H1 (cell line): ENCODE measurements around the gene CACNA1D. TPM values are rescaled to one million over a fixed set of nuclear protein-coding genes. Genes with fewer than 3 reads are reported as not detected.

Experiments used
- CTCF ChIA-PET: fragments of 300-600 bp; sonication (Branson Sonifier 250); formaldehyde crosslinking; loops from one replicate; lab custom pipeline; 2021; ENCODE audit not compliant: partially characterized antibody; lab: Charles Lee
- POLR2A ChIA-PET: fragments of 300-600 bp; sonication (Branson Sonifier 250); formaldehyde crosslinking; loops from one replicate; lab custom pipeline; 2021; ENCODE audit warnings: inconsistent platforms; ENCODE audit not compliant: partially characterized antibody; lab: Charles Lee
- DNase-seq, 2 experiments: peaks; one replicate each; pipeline versions ENCODE4 v3.0.0 to v3.0.0-alpha.2; 2010 to 2022; ENCODE audit warnings: low spot score in 2 of 2, low read depth in 1 of 2, mixed read lengths in 1 of 2
- FAIRE-seq: peaks from 2 replicates; lab custom pipeline; 2011; peaks lifted over from hg19 to GRCh38; lab: Jason Lieb, UNC
- H2AFZ ChIP-seq: 2 replicates; pipeline ENCODE4 v1.8.1; 2012; ENCODE audit warnings: low read length, inconsistent platforms
- H2AK5ac ChIP-seq: 2 replicates; pipeline ENCODE4 v1.6.1; 2013; ENCODE audit warnings: low read depth, low read length
- H2BK120ac ChIP-seq: replicated peaks from 2 replicates; pipeline ENCODE3; 2013; ENCODE audit warnings: low read depth, low read length, inconsistent platforms
- H2BK12ac ChIP-seq: 2 replicates; pipeline ENCODE4 v1.6.1; 2013; ENCODE audit warnings: low read depth, low read length
- H2BK15ac ChIP-seq: 2 replicates; pipeline ENCODE4 v1.6.1; 2013; ENCODE audit warnings: low read length
- H2BK20ac ChIP-seq: 2 replicates; pipeline ENCODE4 v1.6.1; 2013; ENCODE audit warnings: low read length
- H2BK5ac ChIP-seq: 2 replicates; pipeline ENCODE4 v1.6.1; 2013; ENCODE audit warnings: low read depth, low read length
- H3K14ac ChIP-seq: 2 replicates; pipeline ENCODE4 v1.6.1; 2013; ENCODE audit warnings: inconsistent platforms; ENCODE audit not compliant: insufficient read length
- H3K18ac ChIP-seq: 2 replicates; pipeline ENCODE4 v1.6.1; 2013; ENCODE audit warnings: low read length; ENCODE audit errors: extremely low read depth
- H3K23ac ChIP-seq: 2 replicates; pipeline ENCODE4 v1.6.1; 2013; ENCODE audit warnings: inconsistent platforms; ENCODE audit not compliant: insufficient read length
- H3K23me2 ChIP-seq: 2 replicates; pipeline ENCODE4 v1.6.1; 2013; ENCODE audit warnings: low read depth, low read length
- H3K27ac ChIP-seq: 2 replicates; pipeline ENCODE4 v1.6.1; 2011; ENCODE audit warnings: low read depth, low read length, inconsistent platforms
- H3K27me3 ChIP-seq, 4 experiments: replicated peaks in 1 of 4; 1 replicate in 1 of 4; 2 replicates in 3 of 4; pipeline versions ENCODE4 v1.6.1 to v1.8.1; 2011 to 2013; ENCODE audit warnings: low read length in 3 of 4, mild to moderate bottlenecking in 3 of 4, inconsistent platforms in 2 of 4, mixed read lengths in 2 of 4, moderate library complexity in 1 of 4; ENCODE audit not compliant: control insufficient read depth in 3 of 4, insufficient read depth in 3 of 4; ENCODE audit errors: extremely low read depth in 1 of 4
- H3K36me3 ChIP-seq, 4 experiments: 2 replicates each; pipeline versions ENCODE4 v1.6.1 to v1.8.1; 2011 to 2013; ENCODE audit warnings: mild to moderate bottlenecking in 4 of 4, low read length in 3 of 4, moderate library complexity in 2 of 4, control low read depth in 1 of 4, inconsistent platforms in 1 of 4; ENCODE audit not compliant: insufficient read depth in 4 of 4, control insufficient read depth in 2 of 4
- H3K4ac ChIP-seq: replicated peaks from 2 replicates; pipeline ENCODE3; 2013; ENCODE audit warnings: low read length, low read depth, mixed read lengths, inconsistent platforms; ENCODE audit not compliant: insufficient read length
- H3K4me1 ChIP-seq, 4 experiments: replicated peaks in 1 of 4; 1 replicate in 1 of 4; 2 replicates in 3 of 4; pipeline versions ENCODE4 v1.6.1 to v1.8.1; 2011 to 2013; ENCODE audit warnings: low read length in 3 of 4, inconsistent platforms in 2 of 4, mixed read lengths in 1 of 4; ENCODE audit not compliant: insufficient read depth in 4 of 4, control insufficient read depth in 3 of 4
- H3K4me2 ChIP-seq, 2 experiments: 2 replicates each; pipeline versions ENCODE4 v1.6.1 to v1.8.1; 2011 to 2013; ENCODE audit warnings: low read depth in 2 of 2, low read length in 2 of 2, control low read depth in 1 of 2, inconsistent platforms in 1 of 2, mild to moderate bottlenecking in 1 of 2; ENCODE audit not compliant: insufficient read depth in 1 of 2
- H3K4me3 ChIP-seq, 4 experiments: fragments of 200-600, 300-600 bp in 1 of 4; sonication (generic), shearing (Covaris generic), sonication (Bioruptor Twin) in 1 of 4; 2 replicates each; pipeline versions ENCODE4 v1.5.1 to v1.8.1; 2011 to 2016; ENCODE audit warnings: low read length in 4 of 4, low read depth in 3 of 4, control low read depth in 2 of 4, inconsistent platforms in 2 of 4, mild to moderate bottlenecking in 2 of 4, mixed read lengths in 1 of 4, moderate library complexity in 1 of 4; ENCODE audit not compliant: insufficient read depth in 2 of 4; ENCODE audit errors: extremely low read depth in 1 of 4
- H3K56ac ChIP-seq: replicated peaks from 2 replicates; pipeline ENCODE3; 2013; ENCODE audit warnings: low read depth, mild to moderate bottlenecking, mixed read lengths, low read length, inconsistent platforms; ENCODE audit not compliant: insufficient read length
- H3K79me1 ChIP-seq: 2 replicates; pipeline ENCODE4 v1.6.1; 2013; ENCODE audit warnings: low read depth, low read length, control low read depth
- H3K79me2 ChIP-seq, 2 experiments: 2 replicates each; pipeline versions ENCODE4 v1.6.1 to v1.8.1; 2012 to 2013; ENCODE audit warnings: low read length in 2 of 2, mild to moderate bottlenecking in 2 of 2, inconsistent platforms in 1 of 2; ENCODE audit not compliant: insufficient read depth in 2 of 2, control insufficient read depth in 1 of 2
- H3K9ac ChIP-seq, 4 experiments: replicated peaks in 1 of 4; 1 replicate in 1 of 4; 2 replicates in 3 of 4; pipeline versions ENCODE4 v1.6.1 to v1.8.1; 2011 to 2013; ENCODE audit warnings: low read depth in 3 of 4, low read length in 3 of 4, control low read depth in 2 of 4, mild to moderate bottlenecking in 2 of 4, moderate library complexity in 2 of 4, inconsistent platforms in 1 of 4; ENCODE audit errors: extremely low read depth in 1 of 4
- H3K9me3 ChIP-seq, 2 experiments: 2 replicates each; pipeline versions ENCODE4 v1.6.1 to v1.8.1; 2012 to 2013; ENCODE audit warnings: mild to moderate bottlenecking in 2 of 2, moderate library complexity in 2 of 2, control low read depth in 1 of 2, inconsistent platforms in 1 of 2, low read depth in 1 of 2, low read length in 1 of 2, mixed read lengths in 1 of 2; ENCODE audit not compliant: insufficient read depth in 2 of 2
- H4K20me1 ChIP-seq, 2 experiments: replicated peaks in 1 of 2; 2 replicates each; pipeline versions ENCODE3 to v1.8.1; 2011 to 2013; ENCODE audit warnings: inconsistent platforms in 2 of 2, low read length in 2 of 2, mild to moderate bottlenecking in 1 of 2; ENCODE audit not compliant: insufficient read depth in 2 of 2, control insufficient read depth in 1 of 2
- H4K5ac ChIP-seq: 2 replicates; pipeline ENCODE4 v1.6.1; 2013; ENCODE audit warnings: low read length, low read depth, mixed read lengths, inconsistent platforms; ENCODE audit not compliant: insufficient read length
- H4K8ac ChIP-seq: 2 replicates; pipeline ENCODE4 v1.8.0; 2013; ENCODE audit warnings: mild to moderate bottlenecking, moderate library complexity, low read length, inconsistent platforms; ENCODE audit not compliant: insufficient read depth; ENCODE audit errors: extremely low read depth
- H4K91ac ChIP-seq: replicated peaks from 2 replicates; pipeline ENCODE3; 2013; ENCODE audit warnings: low read length, mixed read lengths, inconsistent platforms; ENCODE audit not compliant: insufficient read length
- BRCA1 ChIP-seq: IDR thresholded peaks from 2 replicates; pipeline ENCODE4 v1.6.1; 2012; ENCODE audit warnings: low read depth, low read length, improper control_type of control experiment
- CBX5 ChIP-seq: fragments of 300-800, 300-1000 bp; sonication (generic); IDR thresholded peaks from 2 replicates; pipeline ENCODE4 v1.7.1; 2016; ENCODE audit warnings: antibody characterized with exemption, low read length, low read depth
- CBX8 ChIP-seq: fragments of 300-800, 300-1000 bp; sonication (generic); IDR thresholded peaks from 2 replicates; pipeline ENCODE4 v1.7.1; 2016; ENCODE audit warnings: low read depth, low read length, borderline replicate concordance
- HDAC2 ChIP-seq, 2 experiments: fragments of 300-600 bp in 1 of 2; sonication (generic) in 1 of 2; IDR thresholded peaks; 2 replicates each; pipeline ENCODE4 v1.6.1; 2011 to 2012; ENCODE audit warnings: low read depth in 2 of 2, low read length in 2 of 2, mild to moderate bottlenecking in 2 of 2, moderate library complexity in 2 of 2, borderline replicate concordance in 1 of 2, inconsistent platforms in 1 of 2
- NANOG ChIP-seq: IDR thresholded peaks from 2 replicates; pipeline ENCODE4 v1.6.1; 2011; ENCODE audit warnings: low read length, low read depth, mild to moderate bottlenecking, inconsistent platforms; ENCODE audit not compliant: insufficient read depth, poor library complexity, severe bottlenecking
- NRF1 ChIP-seq: IDR thresholded peaks from 2 replicates; pipeline ENCODE4 v1.6.1; 2011; ENCODE audit warnings: mild to moderate bottlenecking, low read depth, low read length, improper control_type of control experiment
- RXRA ChIP-seq: IDR thresholded peaks from 2 replicates; pipeline ENCODE4 v1.6.1; 2011; ENCODE audit warnings: low read depth, mild to moderate bottlenecking, low read length, moderate library complexity; ENCODE audit not compliant: insufficient read depth
- SRF ChIP-seq: IDR thresholded peaks from 2 replicates; pipeline ENCODE4 v1.6.1; 2011; ENCODE audit warnings: mild to moderate bottlenecking, low read depth, low read length, moderate library complexity
- ZNF274 ChIP-seq: IDR thresholded peaks from 2 replicates; pipeline ENCODE4 v1.7.0; 2012; ENCODE audit warnings: low read length, borderline replicate concordance; ENCODE audit errors: extremely low read depth
- WGBS, 2 experiments: shearing (Covaris generic) in 1 of 2; methylation state at CpG; one replicate each; pipeline versions ENCODE4 v1.1.6 to v1.1.7; 2013 to 2015; ENCODE audit warnings: low lambda C conversion rate in 2 of 2, mixed read lengths in 2 of 2, inconsistent platforms in 1 of 2, low coverage in 1 of 2, missing lambda C conversion rate in 1 of 2; ENCODE audit not compliant: insufficient replicate concordance in 2 of 2, insufficient coverage in 1 of 2, insufficient read length in 1 of 2; ENCODE audit errors: extremely low coverage in 1 of 2, missing lambda C conversion rate in 1 of 2; 5-methylcytosine and 5-hydroxymethylcytosine counted together
- polyA plus RNA-seq, 7 experiments: library from polyadenylated mRNA; depleted of rRNA in 3 of 7; stranded (reverse) in 5 of 7; unstranded in 2 of 7; fragments of >200 nt in 5 of 7; fragments of 200-250 nt in 2 of 7; gene quantifications; 1 replicate in 5 of 7; 2 replicates in 1 of 7; 4 replicates in 1 of 7; pipeline versions ENCODE4 v1.2.1 to v1.2.3, GENCODE V29; 2011 to 2013; ENCODE audit warnings: missing spikeins in 2 of 7, mixed read lengths in 2 of 7
- total RNA-seq: library from RNA; stranded (reverse); fragmentation: NEBNext Ultra II Directional; extraction: Animal tissue kit (Norgen Biotek cat#: 25700); gene quantifications from 2 replicates; pipeline ENCODE4 v1.2.1, GENCODE V29; 2021
- TF ChIP-seq, protein P1 (sequence below), 3 experiments: IDR thresholded peaks; 1 replicate in 2 of 3; 2 replicates in 1 of 3; pipeline versions ENCODE4 v1.5.1 to v1.6.1; 2011; ENCODE audit warnings: low read length in 3 of 3, mild to moderate bottlenecking in 3 of 3, inconsistent platforms in 2 of 3, low read depth in 1 of 3, moderate library complexity in 1 of 3; ENCODE audit not compliant: insufficient read depth in 1 of 3; ENCODE audit errors: control extremely low read depth in 1 of 3

The CACNA1D gene
- total and polyA plus RNA-seq, 2 of the 8 experiments (the other 6 are each of a cell fraction or from before 2014, with no cell fraction given): 2.0 to 2.9 TPM

DNA sequence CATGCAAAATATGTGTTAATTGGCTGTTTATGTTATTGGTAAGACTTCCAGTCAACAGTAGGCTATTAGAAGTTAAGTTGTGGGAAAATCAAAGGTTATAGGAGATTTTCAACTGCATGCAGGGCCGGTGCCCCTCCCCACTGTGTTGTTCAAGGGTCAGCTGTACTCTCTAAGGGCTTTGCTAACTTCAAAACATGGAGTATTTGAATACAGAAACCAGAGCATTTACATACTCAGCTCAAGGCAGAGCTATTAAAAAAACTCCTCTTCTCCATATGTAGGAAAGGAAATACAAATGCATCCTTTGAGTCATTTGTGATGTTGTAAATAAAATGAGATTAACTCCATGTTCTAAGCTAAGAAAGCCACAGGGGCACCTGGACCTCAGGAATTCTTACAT lies 368.7 kb downstream of the CACNA1D start:
- Histone ChIP-seq H3K23ac (no peak overlapping the region), H3K27me3 (no peaks in the 10 kb centered on the region), H2BK20ac (no peak overlapping the region), H2BK120ac (no peak overlapping the region), H3K4me2 (no peak overlapping the region), H4K91ac (no peak overlapping the region), H2BK15ac (no peak overlapping the region), H2BK12ac (no peak overlapping the region), H3K9me3 (no peaks in the 10 kb centered on the region), H4K5ac (no peak overlapping the region), H3K4me3 (no peak overlapping the region), H4K20me1 (peaks cover 2 to 4% of the 10 kb centered on the region in 2 experiments), H3K56ac (no peak overlapping the region), H2AK5ac (no peak overlapping the region), H2BK5ac (no peak overlapping the region), H3K79me2 (no peaks in the 10 kb centered on the region), H3K9ac (no peak overlapping the region), H3K14ac (no peak overlapping the region), H3K36me3 (peaks cover 2 to 48% (median 24%) of the 10 kb centered on the region in 4 experiments; a peak in 6 of 8 replicates), H3K18ac (no peak overlapping the region), H3K4me1 (no peaks in the 10 kb centered on the region), H3K23me2 (no peaks in the 10 kb centered on the region), H3K27ac (no peak overlapping the region), H2AFZ (no peak overlapping the region), H3K79me1 (no peaks in the 10 kb centered on the region), H3K4ac (no peak overlapping the region), H4K8ac (no peak overlapping the region)
- ChIA-PET POLR2A (interaction anchor here (0.7 to 0.8 kb wide), 2 partner anchors 12 to 18 kb away, joined by 3 read pairs; no protein-coding TSS in a partner anchor), CTCF (interaction anchor here (0.6 to 1.7 kb wide), 10 partner anchors 8 to 578 kb away, joined by 3 to 5 read pairs (median 3); no protein-coding TSS in a partner anchor)
- WGBS, 2 experiments: 100% methylated on average over 1 of the region's 1 CpG; no CpG with 5 or more reads in 1 of the 2 experiments
- TF ChIP-seq ZNF274 (no peak), SRF (no peak), CBX5 (no peak), CBX8 (no peak), RXRA (no peak), NRF1 (no peak), HDAC2 (IDR thresholded peaks at IDR 0.05; ENCODE audit: borderline replicate concordance in 1 of 2, low read depth in 2 of 2, low read length in 2 of 2) (no peak), NANOG (no peak), BRCA1 (no peak)
- TF ChIP-seq, protein P1, sequence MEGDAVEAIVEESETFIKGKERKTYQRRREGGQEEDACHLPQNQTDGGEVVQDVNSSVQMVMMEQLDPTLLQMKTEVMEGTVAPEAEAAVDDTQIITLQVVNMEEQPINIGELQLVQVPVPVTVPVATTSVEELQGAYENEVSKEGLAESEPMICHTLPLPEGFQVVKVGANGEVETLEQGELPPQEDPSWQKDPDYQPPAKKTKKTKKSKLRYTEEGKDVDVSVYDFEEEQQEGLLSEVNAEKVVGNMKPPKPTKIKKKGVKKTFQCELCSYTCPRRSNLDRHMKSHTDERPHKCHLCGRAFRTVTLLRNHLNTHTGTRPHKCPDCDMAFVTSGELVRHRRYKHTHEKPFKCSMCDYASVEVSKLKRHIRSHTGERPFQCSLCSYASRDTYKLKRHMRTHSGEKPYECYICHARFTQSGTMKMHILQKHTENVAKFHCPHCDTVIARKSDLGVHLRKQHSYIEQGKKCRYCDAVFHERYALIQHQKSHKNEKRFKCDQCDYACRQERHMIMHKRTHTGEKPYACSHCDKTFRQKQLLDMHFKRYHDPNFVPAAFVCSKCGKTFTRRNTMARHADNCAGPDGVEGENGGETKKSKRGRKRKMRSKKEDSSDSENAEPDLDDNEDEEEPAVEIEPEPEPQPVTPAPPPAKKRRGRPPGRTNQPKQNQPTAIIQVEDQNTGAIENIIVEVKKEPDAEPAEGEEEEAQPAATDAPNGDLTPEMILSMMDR (IDR thresholded peaks at IDR 0.05; ENCODE audit: control extremely low read depth in 1 of 3, insufficient read depth in 1 of 3, low read depth in 1 of 3, low read length in 3 of 3): no peak
- FAIRE-seq (no peak), DNase-seq (no peak)
